HepG2 (cell line): ENCODE measurements around the gene HOXA9. TPM values are rescaled to one million over a fixed set of nuclear protein-coding genes. Genes with fewer than 3 reads are reported as not detected.

Experiments
- ATAC-seq: fragments of 200-7000 bp; cut with Tn5 transposase; 3 replicates; pipeline ENCODE4 v1.9.1; 2020; ENCODE audit warnings: mild to moderate bottlenecking, moderate library complexity
- BruUV-seq: library from RNA; stranded (reverse); fragments of 400-500 nt; replicated peaks from 2 replicates; lab custom pipeline; 2021; lab: Mats Ljungman, UMichigan
- CTCF ChIA-PET: fragments of 300-600 bp; formaldehyde crosslinking; extraction: SDS; loops from one replicate; lab custom pipeline; 2021; ENCODE audit warnings: low total read pairs, inconsistent platforms, low intra/inter-chr PET ratio; lab: Yijun Ruan, JAX
- POLR2A ChIA-PET: fragments of 350-600 bp; sonication (Branson Sonifier 250); formaldehyde crosslinking; loops from one replicate; lab custom pipeline; 2020; ENCODE audit warnings: antibody characterized with exemption, inconsistent platforms; lab: Yijun Ruan, JAX
- DNase-seq: peaks from one replicate; pipeline ENCODE4 v3.0.0-alpha.2; 2015; ENCODE audit warnings: low spot score
- FAIRE-seq: peaks from 3 replicates; lab custom pipeline; 2011; peaks lifted over from hg19 to GRCh38; lab: Jason Lieb, UNC
- H2AFZ ChIP-seq: one replicate; pipeline ENCODE4 v1.6.1; 2011; ENCODE audit warnings: low read length, inconsistent platforms
- H3K27ac ChIP-seq: fragments of 300-600 bp; 3 replicates; pipeline ENCODE4 v1.8.0; 2011; ENCODE audit warnings: mixed run types, mild to moderate bottlenecking, mixed read lengths, low read length, inconsistent platforms; ENCODE audit not compliant: insufficient read depth; ENCODE audit errors: extremely low read length
- H3K27me3 ChIP-seq, 2 experiments: fragments of 200-600 bp in 1 of 2; 2 replicates in 1 of 2; 3 replicates in 1 of 2; pipeline versions ENCODE4 v1.6.0 to v1.8.0; 2011; ENCODE audit warnings: low read length in 2 of 2, mild to moderate bottlenecking in 2 of 2, moderate library complexity in 2 of 2, inconsistent platforms in 1 of 2; ENCODE audit not compliant: insufficient read depth in 2 of 2, control insufficient read depth in 1 of 2
- H3K36me3 ChIP-seq, 2 experiments: fragments of 200-600 bp in 1 of 2; replicated peaks in 1 of 2; 2 replicates in 1 of 2; 3 replicates in 1 of 2; pipeline versions ENCODE4 v1.5.1 to v1.8.0; 2011; ENCODE audit warnings: low read length in 2 of 2, inconsistent platforms in 1 of 2; ENCODE audit not compliant: insufficient read depth in 2 of 2, control insufficient read depth in 1 of 2
- H3K4me1 ChIP-seq: 2 replicates; pipeline ENCODE4 v1.5.1; 2012; ENCODE audit warnings: low read length, inconsistent platforms; ENCODE audit not compliant: insufficient read depth
- H3K4me2 ChIP-seq: 2 replicates; pipeline ENCODE4 v1.6.0; 2011; ENCODE audit warnings: low read depth, low read length, inconsistent platforms
- H3K4me3 ChIP-seq, 3 experiments: fragments of 200-600 bp in 1 of 3; sonication (generic), shearing (Covaris generic) in 1 of 3; replicated peaks in 1 of 3; 2 replicates each; pipeline ENCODE4 v1.5.1; 2011 to 2016; ENCODE audit warnings: low read length in 3 of 3, inconsistent platforms in 2 of 3, low read depth in 2 of 3, mild to moderate bottlenecking in 2 of 3, control low read depth in 1 of 3, mixed read lengths in 1 of 3; ENCODE audit not compliant: insufficient read depth in 1 of 3
- H3K79me2 ChIP-seq: one replicate; pipeline ENCODE4 v1.6.1; 2011; ENCODE audit warnings: low read length, inconsistent platforms; ENCODE audit not compliant: insufficient read depth
- H3K9ac ChIP-seq: 2 replicates; pipeline ENCODE4 v1.6.0; 2011; ENCODE audit warnings: mild to moderate bottlenecking, low read depth, low read length, inconsistent platforms; ENCODE audit not compliant: insufficient read depth
- H3K9me3 ChIP-seq: 2 replicates; pipeline ENCODE4 v1.5.1; 2012; ENCODE audit warnings: mild to moderate bottlenecking, low read length
- H4K20me1 ChIP-seq: 2 replicates; pipeline ENCODE4 v1.6.0; 2011; ENCODE audit warnings: inconsistent platforms, mild to moderate bottlenecking, low read length, moderate library complexity; ENCODE audit not compliant: insufficient read depth
- CBFB ChIP-seq: sonication (generic); formaldehyde crosslinking; IDR thresholded peaks from 2 replicates; pipeline ENCODE4 v1.4.0; 2020; ENCODE audit warnings: missing genetic modification reagents
- EP300 ChIP-seq, 3 experiments: sonication (generic) in 1 of 3; formaldehyde crosslinking in 1 of 3; IDR thresholded peaks; 2 replicates each; pipeline versions ENCODE4 v1.5.1 to v1.6.1; 2011 to 2020; ENCODE audit warnings: low read depth in 2 of 3, low read length in 2 of 3, borderline replicate concordance in 1 of 3, improper control_type of control experiment in 1 of 3, mild to moderate bottlenecking in 1 of 3, missing genetic modification reagents in 1 of 3, moderate library complexity in 1 of 3
- FLYWCH1 ChIP-seq: sonication (generic); formaldehyde crosslinking; IDR thresholded peaks from 2 replicates; pipeline ENCODE4 v1.8.1; 2023; ENCODE audit warnings: mild to moderate bottlenecking, missing genetic modification reagents
- FOXA1 ChIP-seq, 2 experiments: fragments of 450-650 bp in 1 of 2; sonication (generic) in 1 of 2; formaldehyde crosslinking in 1 of 2; IDR thresholded peaks; 2 replicates each; pipeline versions ENCODE4 v1.4.0 to v1.6.1; 2016 to 2020; ENCODE audit warnings: missing genetic modification reagents in 1 of 2
- PREB ChIP-seq: sonication (generic); formaldehyde crosslinking; IDR thresholded peaks from 2 replicates; pipeline ENCODE4 v1.4.0; 2020; ENCODE audit warnings: missing genetic modification reagents
- ZNF362 ChIP-seq: sonication (generic); formaldehyde crosslinking; IDR thresholded peaks from 2 replicates; pipeline ENCODE4 v1.4.0; 2020; ENCODE audit warnings: missing genetic modification reagents, mild to moderate bottlenecking, borderline replicate concordance
- ZNF383 ChIP-seq: sonication (generic); formaldehyde crosslinking; IDR thresholded peaks from 2 replicates; pipeline ENCODE4 v1.4.0; 2020; ENCODE audit warnings: missing genetic modification reagents, mild to moderate bottlenecking, borderline replicate concordance
- ZNF501 ChIP-seq: sonication (generic); formaldehyde crosslinking; IDR thresholded peaks from 2 replicates; pipeline ENCODE4 v1.5.1; 2020; ENCODE audit warnings: mild to moderate bottlenecking, moderate library complexity, missing genetic modification reagents
- ZNF574 ChIP-seq: sonication (generic); formaldehyde crosslinking; IDR thresholded peaks from 2 replicates; pipeline ENCODE4 v1.4.0; 2020; ENCODE audit warnings: missing genetic modification reagents
- ZNF605 ChIP-seq: sonication (generic); formaldehyde crosslinking; IDR thresholded peaks from 2 replicates; pipeline ENCODE4 v1.8.0; 2022; ENCODE audit warnings: mild to moderate bottlenecking, missing genetic modification reagents
- ZNF746 ChIP-seq: sonication (generic); formaldehyde crosslinking; IDR thresholded peaks from 2 replicates; pipeline ENCODE4 v1.8.0; 2022; ENCODE audit warnings: mild to moderate bottlenecking, missing genetic modification reagents
- WGBS: methylation state at CpG from one replicate; pipeline ENCODE4 v1.1.6; 2017; ENCODE audit warnings: low lambda C conversion rate; 5-methylcytosine and 5-hydroxymethylcytosine counted together
- in situ Hi-C: cut with HindIII; loops from 2 replicates; pipeline ENCODE4 v1.10.0; 2017; ENCODE audit warnings: low pct_unique_long_range_greater_than_20kb; ENCODE audit not compliant: extremely low pct_ligation_motif_present
- intact Hi-C: fragments of 100-400 bp; cut with micrococcal nuclease; formaldehyde crosslinking; loops from one replicate; pipeline ENCODE4 v1.10.0; 2022; ENCODE audit not compliant: unreplicated experiment
- polyA plus RNA-seq, 8 experiments: library from polyadenylated mRNA; depleted of rRNA in 3 of 8; stranded (reverse) in 7 of 8; unstranded in 1 of 8; fragments of >200 nt; fragmentation: Illumina TruSeq in 4 of 8; extraction: Trizol in 4 of 8; gene quantifications; 2 replicates each; pipeline versions ENCODE4 v1.2.1 to v1.2.3, GENCODE V29; 2011 to 2016; ENCODE audit warnings: low read depth in 4 of 8, missing spikeins in 1 of 8, mixed read lengths in 1 of 8; ENCODE audit not compliant: insufficient read depth in 1 of 8
- total RNA-seq, 5 experiments: library from RNA; depleted of rRNA; stranded (reverse); fragments of >200 nt; fragmentation: Illumina TruSeq; extraction: Trizol; gene quantifications; 2 replicates each; pipeline ENCODE4 v1.2.3, GENCODE V29; 2016; ENCODE audit warnings: low read depth in 1 of 5
- TF ChIP-seq, protein P1 (sequence below): sonication (generic); formaldehyde crosslinking; IDR thresholded peaks from 2 replicates; pipeline ENCODE4 v1.4.0; 2020; ENCODE audit warnings: missing genetic modification reagents, borderline replicate concordance

Gene HOXA9
- total and polyA plus RNA-seq, 2 of the 13 experiments (the other 11 are each of a cell fraction or from before 2014, with no cell fraction given): not detected

DNA sequence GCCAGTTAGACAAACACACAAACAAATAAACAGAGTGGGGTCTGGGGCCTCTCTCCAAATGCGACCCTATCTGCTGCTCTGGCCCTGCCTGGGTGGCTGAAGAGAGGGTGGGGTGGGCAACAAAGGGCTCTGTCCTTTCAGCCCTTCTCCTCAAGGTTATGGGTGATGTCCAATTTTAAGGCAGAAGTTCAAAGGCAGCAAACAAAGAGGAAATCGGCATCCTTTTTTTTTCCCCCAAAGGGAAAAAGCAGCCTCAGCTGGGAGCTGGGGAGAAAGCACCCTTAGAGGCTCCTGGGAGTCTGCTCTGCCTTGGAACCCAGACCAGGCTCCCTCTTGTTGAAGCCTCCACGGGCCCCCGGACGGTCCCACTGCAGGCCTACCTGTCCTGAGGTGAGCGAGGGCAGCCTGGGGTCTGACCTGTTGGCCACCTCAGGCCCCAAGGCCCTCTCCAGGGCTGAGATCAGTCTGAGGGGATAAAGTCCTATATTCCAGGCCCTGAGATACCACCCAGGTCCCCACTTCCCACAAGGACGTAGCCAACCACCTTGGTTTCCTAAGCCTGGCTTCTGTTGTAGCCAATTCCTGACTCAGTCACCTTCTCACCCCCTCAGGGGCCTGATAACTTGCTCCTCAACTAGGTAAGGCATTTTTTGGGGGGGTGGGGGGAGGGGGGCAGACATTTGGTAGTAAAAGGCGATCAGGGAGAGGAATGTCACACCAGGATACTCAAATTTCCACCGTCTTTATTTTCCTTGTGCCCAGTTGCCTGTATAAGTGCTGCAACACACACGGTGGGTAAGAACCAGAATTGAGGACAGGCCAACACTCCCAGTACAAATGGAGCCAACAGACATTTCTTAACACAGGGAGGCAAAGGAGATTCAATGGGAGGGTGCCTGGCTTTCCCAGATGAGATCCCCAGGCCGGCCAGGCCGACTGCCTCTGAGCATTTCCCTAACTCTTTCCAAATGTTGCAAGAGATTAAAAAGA lies 15.4 kb upstream of the HOXA9 start:
- intact Hi-C loops: no loop called here
- Histone ChIP-seq H3K9ac (no peak overlapping the region), H3K4me2 (peak overlapping the region; percentile 83; the same call in 1 of the 2 replicates), H4K20me1 (peaks cover 6% of the 10 kb centered on the region; the same call in 1 of the 2 replicates), H3K4me1 (peaks cover 38% of the 10 kb centered on the region), H3K4me3 (peak overlapping the region in 2 of 3 experiments; percentile 40 to 62; a peak in 2 of 6 replicates), H3K27ac (no peak overlapping the region), H3K36me3 (no peaks in the 10 kb centered on the region), H3K27me3 (peaks cover 23 to 88% of the 10 kb centered on the region in 2 experiments), H2AFZ (no peak overlapping the region), H3K79me2 (no peaks in the 10 kb centered on the region), H3K9me3 (no peaks in the 10 kb centered on the region)
- DNase-seq: no peak
- CTCF ChIA-PET: no interaction called here
- BruUV-seq: no TSS peak
- in situ Hi-C loops: no loop called here
- ATAC-seq: no peak
- FAIRE-seq: no peak
- 66% methylated on average over 12 of the region's 12 CpGs for WGBS
- POLR2A ChIA-PET: no interaction called here
- TF ChIP-seq ZNF574 (no peak), CBFB (CRISPR knock-in tag) (no peak), ZNF501 (CRISPR knock-in tag) (no peak), ZNF362 (CRISPR knock-in tag) (no peak), ZNF383 (CRISPR knock-in tag) (no peak), PREB (CRISPR knock-in tag) (no peak), ZNF746 (CRISPR knock-in tag) (no peak), ZNF605 (no peak), FOXA1 (IDR thresholded peaks at IDR 0.05) (no peak), FOXA1 (CRISPR knock-in tag; IDR thresholded peaks at IDR 0.05) (no peak), FLYWCH1 (CRISPR knock-in tag) (no peak), EP300 (IDR thresholded peaks at IDR 0.05; ENCODE audit: low read depth in 2 of 2, low read length in 2 of 2) (no peak), EP300 (CRISPR knock-in tag; IDR thresholded peaks at IDR 0.05; ENCODE audit: borderline replicate concordance) (no peak)
- TF ChIP-seq, protein P1, sequence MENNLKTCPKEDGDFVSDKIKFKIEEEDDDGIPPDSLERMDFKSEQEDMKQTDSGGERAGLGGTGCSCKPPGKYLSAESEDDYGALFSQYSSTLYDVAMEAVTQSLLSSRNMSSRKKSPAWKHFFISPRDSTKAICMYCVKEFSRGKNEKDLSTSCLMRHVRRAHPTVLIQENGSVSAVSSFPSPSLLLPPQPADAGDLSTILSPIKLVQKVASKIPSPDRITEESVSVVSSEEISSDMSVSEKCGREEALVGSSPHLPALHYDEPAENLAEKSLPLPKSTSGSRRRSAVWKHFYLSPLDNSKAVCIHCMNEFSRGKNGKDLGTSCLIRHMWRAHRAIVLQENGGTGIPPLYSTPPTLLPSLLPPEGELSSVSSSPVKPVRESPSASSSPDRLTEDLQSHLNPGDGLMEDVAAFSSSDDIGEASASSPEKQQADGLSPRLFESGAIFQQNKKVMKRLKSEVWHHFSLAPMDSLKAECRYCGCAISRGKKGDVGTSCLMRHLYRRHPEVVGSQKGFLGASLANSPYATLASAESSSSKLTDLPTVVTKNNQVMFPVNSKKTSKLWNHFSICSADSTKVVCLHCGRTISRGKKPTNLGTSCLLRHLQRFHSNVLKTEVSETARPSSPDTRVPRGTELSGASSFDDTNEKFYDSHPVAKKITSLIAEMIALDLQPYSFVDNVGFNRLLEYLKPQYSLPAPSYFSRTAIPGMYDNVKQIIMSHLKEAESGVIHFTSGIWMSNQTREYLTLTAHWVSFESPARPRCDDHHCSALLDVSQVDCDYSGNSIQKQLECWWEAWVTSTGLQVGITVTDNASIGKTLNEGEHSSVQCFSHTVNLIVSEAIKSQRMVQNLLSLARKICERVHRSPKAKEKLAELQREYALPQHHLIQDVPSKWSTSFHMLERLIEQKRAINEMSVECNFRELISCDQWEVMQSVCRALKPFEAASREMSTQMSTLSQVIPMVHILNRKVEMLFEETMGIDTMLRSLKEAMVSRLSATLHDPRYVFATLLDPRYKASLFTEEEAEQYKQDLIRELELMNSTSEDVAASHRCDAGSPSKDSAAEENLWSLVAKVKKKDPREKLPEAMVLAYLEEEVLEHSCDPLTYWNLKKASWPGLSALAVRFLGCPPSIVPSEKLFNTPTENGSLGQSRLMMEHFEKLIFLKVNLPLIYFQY (CRISPR knock-in tag): no peak
